WTC11 (cell line): ENCODE results near the gene ITPR1.

Experiments
- GABPB1 ChIP-seq: sonication (generic); formaldehyde crosslinking; IDR thresholded peaks from 2 replicates; pipeline ENCODE4 v1.8.1; 2023; ENCODE audit warnings: mild to moderate bottlenecking, missing genetic modification reagents
- JAZF1 ChIP-seq: fragments of 250-450 bp; sonication (Bioruptor Pico); IDR thresholded peaks from 2 replicates; pipeline ENCODE4 v1.9.0; 2021; ENCODE audit warnings: moderate library complexity, mild to moderate bottlenecking, inconsistent platforms
- NR2C2 ChIP-seq: sonication (generic); formaldehyde crosslinking; IDR thresholded peaks from 2 replicates; pipeline ENCODE4 v1.8.0; 2022; ENCODE audit warnings: mild to moderate bottlenecking, missing genetic modification reagents
- TF ChIP-seq, protein P1 (sequence below): fragments of 200-600 bp; IDR thresholded peaks from 2 replicates; pipeline ENCODE4 v1.8.0; 2022; ENCODE audit warnings: antibody characterized with exemption

DNA sequence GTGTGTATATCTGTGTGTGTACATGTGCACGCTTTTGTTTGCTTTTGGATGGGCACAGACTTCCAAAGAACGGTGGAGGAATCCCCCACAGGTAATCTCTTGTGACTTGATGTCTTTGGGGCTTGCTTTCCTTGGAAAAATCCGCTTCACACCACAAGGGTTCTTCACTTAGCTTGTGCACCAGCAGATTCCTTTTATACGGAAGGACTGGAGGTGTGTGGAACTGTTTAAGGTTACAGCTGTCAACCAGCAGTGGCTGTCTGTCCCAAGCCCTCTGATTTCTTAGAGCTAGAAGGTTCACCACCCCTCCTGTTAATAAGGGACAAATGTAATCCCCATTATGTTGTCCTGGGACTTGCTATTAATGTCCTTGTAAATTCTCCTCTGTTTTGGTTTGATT is 193.5 kb downstream of the ITPR1 start:
- TF ChIP-seq, protein P1, sequence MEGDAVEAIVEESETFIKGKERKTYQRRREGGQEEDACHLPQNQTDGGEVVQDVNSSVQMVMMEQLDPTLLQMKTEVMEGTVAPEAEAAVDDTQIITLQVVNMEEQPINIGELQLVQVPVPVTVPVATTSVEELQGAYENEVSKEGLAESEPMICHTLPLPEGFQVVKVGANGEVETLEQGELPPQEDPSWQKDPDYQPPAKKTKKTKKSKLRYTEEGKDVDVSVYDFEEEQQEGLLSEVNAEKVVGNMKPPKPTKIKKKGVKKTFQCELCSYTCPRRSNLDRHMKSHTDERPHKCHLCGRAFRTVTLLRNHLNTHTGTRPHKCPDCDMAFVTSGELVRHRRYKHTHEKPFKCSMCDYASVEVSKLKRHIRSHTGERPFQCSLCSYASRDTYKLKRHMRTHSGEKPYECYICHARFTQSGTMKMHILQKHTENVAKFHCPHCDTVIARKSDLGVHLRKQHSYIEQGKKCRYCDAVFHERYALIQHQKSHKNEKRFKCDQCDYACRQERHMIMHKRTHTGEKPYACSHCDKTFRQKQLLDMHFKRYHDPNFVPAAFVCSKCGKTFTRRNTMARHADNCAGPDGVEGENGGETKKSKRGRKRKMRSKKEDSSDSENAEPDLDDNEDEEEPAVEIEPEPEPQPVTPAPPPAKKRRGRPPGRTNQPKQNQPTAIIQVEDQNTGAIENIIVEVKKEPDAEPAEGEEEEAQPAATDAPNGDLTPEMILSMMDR: no peak
- no peak for TF ChIP-seq NR2C2
- TF ChIP-seq JAZF1 (CRISPR knock-in tag): no peak
- TF ChIP-seq GABPB1 (CRISPR knock-in tag): no peak
